Activated CD4-positive, alpha-beta memory T cell treated with anti-CD3 and anti-CD28 coated beads, Interleukin-2, amount 10 ng/mL, durations not matched to agents 7 days and 5 days (primary cell): Measurements from ENCODE around the gene DCLK1. TPM values are rescaled to one million over a fixed set of nuclear protein-coding genes. Genes with fewer than 3 reads are reported as not detected.

ENCODE experiments used
- CTCF ChIA-PET: fragments of 350-600 bp; sonication (Branson Sonifier 250); formaldehyde crosslinking; loops from one replicate; lab custom pipeline; 2021; ENCODE audit warnings: antibody characterized with exemption, inconsistent platforms; lab: Charles Lee
- POLR2A ChIA-PET: fragments of 350-600 bp; sonication (Branson Sonifier 250); formaldehyde crosslinking; loops from one replicate; lab custom pipeline; 2021; ENCODE audit warnings: antibody characterized with exemption; lab: Charles Lee
- DNase-seq: peaks from one replicate; pipeline ENCODE4 v3.0.0-alpha.2; 2020
- H3K27ac Mint-ChIP-seq: one replicate; pipeline ENCODE4 v1.8.0; 2021; ENCODE audit warnings: mild to moderate bottlenecking, mixed read lengths
- H3K27me3 Mint-ChIP-seq: one replicate; pipeline ENCODE4 v1.8.0; 2021; ENCODE audit warnings: mixed read lengths
- H3K36me3 Mint-ChIP-seq: one replicate; pipeline ENCODE4 v1.8.0; 2021; ENCODE audit warnings: low read depth, mixed read lengths
- H3K4me1 Mint-ChIP-seq: one replicate; pipeline ENCODE4 v1.8.0; 2021; ENCODE audit warnings: mixed read lengths
- H3K4me3 Mint-ChIP-seq: one replicate; pipeline ENCODE4 v1.8.0; 2021; ENCODE audit warnings: mild to moderate bottlenecking, mixed read lengths
- H3K9me3 Mint-ChIP-seq: one replicate; pipeline ENCODE4 v1.8.0; 2021; ENCODE audit warnings: mixed read lengths
- total RNA-seq, 2 experiments: library from RNA; stranded (reverse); gene quantifications; one replicate each; pipeline ENCODE4 v1.2.3, GENCODE V29; 2021

Gene DCLK1
- total RNA-seq, 2 experiments from 2014 or later = not detected

DNA sequence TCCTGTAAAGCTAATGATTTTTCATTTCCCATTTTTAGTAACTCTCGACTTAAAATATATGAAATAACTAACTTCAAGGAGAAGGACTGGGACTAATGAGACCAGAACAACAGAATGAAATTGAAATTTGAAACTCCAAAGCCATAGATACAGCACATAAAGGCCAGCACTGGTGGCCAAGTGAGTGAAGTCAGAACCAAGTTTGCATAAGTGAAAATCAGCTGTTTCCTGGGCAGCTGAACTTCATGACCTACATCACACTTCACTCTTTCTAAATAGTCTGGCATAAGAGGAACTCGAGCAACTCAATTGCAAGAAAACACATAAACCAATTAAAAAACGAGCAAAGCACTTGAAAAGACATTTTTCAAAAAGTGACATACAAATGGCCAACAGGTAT lies 84.5 kb downstream of the DCLK1 start:
- POLR2A ChIA-PET = no interaction called here
- Mint-ChIP-seq H3K27me3 (no peaks in the 10 kb centered on the region), H3K4me1 (no peaks in the 10 kb centered on the region), H3K9me3 (no peaks in the 10 kb centered on the region), H3K36me3 (no peaks in the 10 kb centered on the region), H3K4me3 (no peak overlapping the region), H3K27ac (no peak overlapping the region)
- no peak for DNase-seq
- CTCF ChIA-PET = no interaction called here

DNA sequence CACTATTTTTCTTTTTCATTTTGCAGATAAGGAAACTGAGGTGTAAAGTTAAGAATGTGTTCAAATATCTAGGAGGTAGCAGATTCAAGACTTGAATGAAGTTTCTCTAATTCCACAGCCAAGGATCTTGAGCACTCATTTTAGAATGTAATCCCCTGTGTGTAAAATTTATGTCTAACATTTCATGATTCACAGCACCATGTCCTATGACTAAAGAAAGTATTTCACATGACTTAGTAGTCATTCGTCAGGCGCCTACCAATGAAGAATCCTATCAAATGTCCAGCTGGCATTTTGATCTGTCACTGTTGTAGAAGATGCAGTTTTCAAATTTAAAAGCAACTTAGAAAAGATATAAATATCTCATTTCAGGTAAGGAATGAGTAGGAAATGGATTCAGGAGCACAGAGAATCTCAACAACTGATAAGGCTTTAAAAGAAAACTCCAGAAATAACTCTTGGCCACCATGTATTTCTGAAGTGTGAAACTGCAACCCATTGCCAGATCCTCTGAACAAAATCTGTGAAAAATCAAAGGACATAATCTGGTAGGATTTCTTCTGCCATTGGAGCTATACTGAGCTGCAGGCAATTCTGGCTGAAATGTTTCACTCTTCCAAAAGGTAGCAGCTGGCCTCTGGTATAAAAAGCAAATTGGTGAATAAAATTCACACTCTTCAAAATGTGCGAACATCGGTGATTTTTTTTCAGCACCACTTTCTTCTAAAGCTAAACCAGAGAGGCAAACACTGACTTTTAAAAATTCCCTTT lies 92.2 kb downstream of the DCLK1 start:
- Mint-ChIP-seq H3K27me3 (no peaks in the 10 kb centered on the region), H3K36me3 (no peaks in the 10 kb centered on the region), H3K4me3 (no peak overlapping the region), H3K27ac (no peak overlapping the region), H3K9me3 (peaks cover 4% of the 10 kb centered on the region), H3K4me1 (no peaks in the 10 kb centered on the region)
- DNase-seq = no peak
- ChIA-PET POLR2A (no interaction called here), CTCF (no interaction called here)

DNA sequence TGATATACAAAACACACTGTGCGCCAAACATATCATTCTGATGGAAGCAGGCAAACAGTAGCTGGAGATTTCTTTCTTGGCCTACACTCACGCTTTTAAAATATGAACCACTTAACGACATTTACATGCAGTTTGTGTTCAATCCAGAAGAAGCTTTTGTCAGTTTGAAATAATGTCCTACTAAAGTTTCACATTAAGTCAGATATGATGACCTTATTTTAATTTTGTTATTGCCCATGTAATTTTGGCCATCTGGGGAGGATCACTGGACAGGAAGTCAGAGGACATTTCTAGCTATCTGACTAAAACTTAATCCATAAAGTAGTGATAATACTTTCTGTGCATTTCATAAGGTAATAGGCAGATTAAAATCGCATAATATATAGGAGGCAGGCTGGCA lies 98.1 kb downstream of the DCLK1 start:
- no peak for DNase-seq
- H3K27ac Mint-ChIP-seq = no peak overlapping the region
- no peak overlapping the region for H3K4me3 Mint-ChIP-seq
- H3K4me1 Mint-ChIP-seq = no peaks in the 10 kb centered on the region
- H3K36me3 Mint-ChIP-seq = no peaks in the 10 kb centered on the region
- ChIA-PET CTCF (no interaction called here), POLR2A (no interaction called here)
- H3K27me3 Mint-ChIP-seq = no peaks in the 10 kb centered on the region
- peaks cover 10% of the 10 kb centered on the region for H3K9me3 Mint-ChIP-seq

GRCh38 chr13:36031490-36031889 lies 99.7 kb downstream of the DCLK1 start:
- H3K4me1 Mint-ChIP-seq = no peaks in the 10 kb centered on the region
- no peak overlapping the region for H3K4me3 Mint-ChIP-seq
- peaks cover 6% of the 10 kb centered on the region for H3K9me3 Mint-ChIP-seq
- no peaks in the 10 kb centered on the region for H3K27me3 Mint-ChIP-seq
- CTCF ChIA-PET = no interaction called here
- DNase-seq = no peak
- no peak overlapping the region for H3K27ac Mint-ChIP-seq
- H3K36me3 Mint-ChIP-seq = no peaks in the 10 kb centered on the region
- POLR2A ChIA-PET = no interaction called here

DNA sequence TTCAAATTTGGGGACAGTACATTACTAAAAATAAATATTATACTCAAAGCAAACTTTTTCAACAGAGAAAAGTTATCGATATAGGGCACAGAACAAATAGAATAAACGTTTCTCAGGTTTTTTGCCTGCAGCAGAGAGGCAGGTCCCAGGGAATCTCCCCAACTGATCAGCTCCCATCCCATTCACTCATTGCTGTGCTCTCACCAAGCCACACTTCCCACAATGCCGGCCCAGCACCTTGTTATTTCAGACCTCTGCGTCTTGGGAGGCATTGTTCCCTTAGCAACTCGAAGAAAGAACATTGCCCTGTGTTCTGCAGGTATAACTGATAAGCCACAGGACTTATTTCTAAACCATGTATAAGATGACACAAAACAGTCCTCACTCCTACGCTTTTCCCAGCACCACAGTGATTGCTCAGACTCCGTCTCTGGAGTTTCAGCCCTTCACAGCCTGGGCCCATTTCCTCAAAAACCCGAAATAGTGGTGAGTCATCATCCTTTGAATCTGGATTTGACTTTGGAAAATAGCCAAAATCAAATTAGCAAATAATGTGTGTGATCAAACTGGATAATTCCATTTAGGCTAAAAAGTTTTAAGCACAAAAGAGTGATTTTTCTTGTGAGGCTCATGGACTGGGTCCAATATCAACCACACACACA lies 100.4 kb downstream of the DCLK1 start:
- DNase-seq = no peak
- Mint-ChIP-seq H3K4me3 (no peak overlapping the region), H3K27ac (no peak overlapping the region), H3K9me3 (peaks cover 6% of the 10 kb centered on the region), H3K36me3 (no peaks in the 10 kb centered on the region), H3K4me1 (no peaks in the 10 kb centered on the region), H3K27me3 (no peaks in the 10 kb centered on the region)
- ChIA-PET CTCF (no interaction called here), POLR2A (no interaction called here)

- Mint-ChIP-seq H3K9me3 (peaks cover 6% of the 10 kb centered on the region), H3K27ac (no peak overlapping the region), H3K4me3 (no peak overlapping the region), H3K4me1 (no peaks in the 10 kb centered on the region), H3K36me3 (no peaks in the 10 kb centered on the region), H3K27me3 (no peaks in the 10 kb centered on the region)
- DNase-seq = no peak
- ChIA-PET CTCF (no interaction called here), POLR2A (no interaction called here)
Observed at GRCh38 chr13:36029166-36029565, 102.0 kb downstream of the DCLK1 start.

DNA sequence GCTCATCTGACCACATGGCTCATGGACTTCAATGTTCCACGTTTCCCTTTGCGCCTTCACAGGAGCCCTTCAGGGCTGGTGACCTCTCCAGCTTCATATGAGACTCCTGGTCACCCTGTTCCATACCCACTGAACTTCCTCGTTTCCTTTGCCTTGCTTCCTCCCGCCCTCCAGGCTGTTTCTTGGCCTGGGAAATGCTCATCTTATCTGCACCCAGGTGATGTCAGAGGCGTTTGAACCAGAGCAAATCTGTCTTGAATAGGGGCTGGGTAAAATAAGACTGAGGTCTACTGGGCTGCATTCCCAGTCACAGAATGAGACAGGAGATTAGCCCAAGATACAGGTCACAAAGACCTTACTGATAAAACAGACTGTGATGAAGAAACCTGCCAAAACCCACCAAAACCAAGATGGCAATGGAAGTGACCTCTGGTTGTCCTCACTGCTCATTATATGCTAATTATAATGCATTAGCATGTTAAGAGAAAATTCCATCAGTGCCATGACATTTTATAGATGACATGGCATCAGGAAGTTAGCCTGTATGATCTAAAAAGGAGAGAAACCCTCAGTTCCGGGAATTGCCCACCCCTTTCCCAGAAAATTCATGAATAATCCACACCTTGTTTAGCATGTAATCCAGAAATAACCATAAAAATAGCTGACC lies 102.7 kb downstream of the DCLK1 start:
- Mint-ChIP-seq H3K27ac (no peak overlapping the region), H3K4me3 (no peak overlapping the region), H3K27me3 (no peaks in the 10 kb centered on the region), H3K4me1 (no peaks in the 10 kb centered on the region), H3K9me3 (peaks cover 6% of the 10 kb centered on the region), H3K36me3 (no peaks in the 10 kb centered on the region)
- CTCF ChIA-PET = no interaction called here
- POLR2A ChIA-PET = interaction anchor here (0.8 kb wide), 1 partner anchor 242 kb away, joined by 3 read pairs; no protein-coding TSS in a partner anchor
- no peak for DNase-seq

GRCh38 chr13:36026531-36026930 lies 104.7 kb downstream of the DCLK1 start:
- Mint-ChIP-seq H3K27ac (no peak overlapping the region), H3K4me1 (no peaks in the 10 kb centered on the region), H3K36me3 (no peaks in the 10 kb centered on the region), H3K27me3 (no peaks in the 10 kb centered on the region), H3K9me3 (peaks cover 3% of the 10 kb centered on the region), H3K4me3 (no peak overlapping the region)
- POLR2A ChIA-PET = no interaction called here
- CTCF ChIA-PET = no interaction called here
- DNase-seq = no peak

- POLR2A ChIA-PET = no interaction called here
- H3K36me3 Mint-ChIP-seq = no peaks in the 10 kb centered on the region
- CTCF ChIA-PET = interaction anchor here (0.6 kb wide), 1 partner anchor 366 kb away, joined by 3 read pairs; no protein-coding TSS in a partner anchor
- no peak overlapping the region for H3K27ac Mint-ChIP-seq
- H3K9me3 Mint-ChIP-seq = peaks cover 12% of the 10 kb centered on the region
- no peaks in the 10 kb centered on the region for H3K4me1 Mint-ChIP-seq
- no peaks in the 10 kb centered on the region for H3K27me3 Mint-ChIP-seq
- no peak overlapping the region for H3K4me3 Mint-ChIP-seq
- no peak for DNase-seq
Observed at GRCh38 chr13:36014763-36015162, 116.4 kb downstream of the DCLK1 start.

DNA sequence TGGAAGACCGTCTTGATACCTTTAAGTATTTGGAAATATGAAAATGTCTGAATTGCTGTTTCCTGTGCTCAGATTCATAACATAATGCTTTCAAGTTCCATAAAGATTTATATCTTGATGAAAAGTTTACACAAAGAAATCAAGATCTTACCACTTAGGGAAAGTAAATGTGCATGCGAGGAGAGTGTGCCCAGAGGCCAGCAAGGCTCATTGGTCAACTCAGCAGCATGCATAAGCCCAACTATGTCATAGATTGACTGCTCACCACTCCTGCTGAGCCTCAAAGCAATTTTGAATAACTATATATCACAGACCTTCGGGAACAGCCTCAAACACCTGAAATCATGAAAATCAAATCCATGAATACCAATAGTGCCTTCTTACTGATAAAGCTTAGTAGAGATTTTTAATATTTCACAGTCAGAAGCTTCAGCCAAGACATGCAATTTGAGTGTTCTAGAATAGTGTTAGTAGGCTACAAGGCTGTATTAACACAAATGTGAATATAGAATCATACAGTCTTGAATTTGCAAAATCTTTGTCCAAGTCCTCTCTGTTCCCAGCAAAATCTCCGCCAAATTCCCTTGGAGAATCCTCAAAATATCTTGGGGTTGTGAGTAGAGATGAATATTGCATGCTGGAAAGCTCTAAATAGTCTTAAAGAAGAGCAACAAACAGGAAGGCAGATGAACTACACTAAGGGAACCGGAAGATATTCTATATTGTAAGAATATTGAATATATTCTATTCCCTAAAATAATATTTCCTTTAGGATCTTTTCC lies 124.1 kb downstream of the DCLK1 start:
- H3K4me3 Mint-ChIP-seq = no peak overlapping the region
- CTCF ChIA-PET = no interaction called here
- no peak for DNase-seq
- H3K27ac Mint-ChIP-seq = no peak overlapping the region
- POLR2A ChIA-PET = no interaction called here
- no peaks in the 10 kb centered on the region for H3K36me3 Mint-ChIP-seq
- H3K9me3 Mint-ChIP-seq = no peaks in the 10 kb centered on the region
- no peaks in the 10 kb centered on the region for H3K4me1 Mint-ChIP-seq
- no peaks in the 10 kb centered on the region for H3K27me3 Mint-ChIP-seq

GRCh38 chr13:36006347-36006746 lies 124.8 kb downstream of the DCLK1 start:
- Mint-ChIP-seq H3K4me3 (no peak overlapping the region), H3K27ac (no peak overlapping the region), H3K4me1 (no peaks in the 10 kb centered on the region), H3K27me3 (no peaks in the 10 kb centered on the region), H3K9me3 (no peaks in the 10 kb centered on the region), H3K36me3 (no peaks in the 10 kb centered on the region)
- no peak for DNase-seq
- POLR2A ChIA-PET = no interaction called here
- CTCF ChIA-PET = no interaction called here

DNA sequence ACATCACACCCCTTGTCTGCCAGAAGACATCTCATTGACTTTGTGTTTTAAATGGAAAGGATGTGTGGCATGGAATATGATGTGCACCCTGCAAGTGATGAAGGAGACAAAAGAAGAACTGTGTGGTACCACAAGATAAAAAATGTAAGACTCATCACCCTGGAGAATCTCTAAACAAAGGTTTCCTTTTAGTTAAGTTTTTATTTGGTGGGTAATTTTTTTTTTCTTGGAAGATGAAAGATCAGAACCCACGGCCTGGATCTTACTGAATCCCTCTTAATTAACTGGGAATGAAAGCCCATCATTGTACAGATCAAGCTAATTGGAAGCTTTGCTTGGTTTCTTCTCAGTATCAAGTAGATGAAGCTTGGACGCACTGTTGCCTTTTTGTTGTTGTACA lies 129.6 kb downstream of the DCLK1 start:
- Mint-ChIP-seq H3K27me3 (no peaks in the 10 kb centered on the region), H3K27ac (no peak overlapping the region), H3K9me3 (no peaks in the 10 kb centered on the region), H3K4me1 (no peaks in the 10 kb centered on the region), H3K4me3 (no peak overlapping the region), H3K36me3 (no peaks in the 10 kb centered on the region)
- CTCF ChIA-PET = no interaction called here
- POLR2A ChIA-PET = no interaction called here
- no peak for DNase-seq

- H3K9me3 Mint-ChIP-seq = no peaks in the 10 kb centered on the region
- no peak overlapping the region for H3K4me3 Mint-ChIP-seq
- CTCF ChIA-PET = no interaction called here
- no peaks in the 10 kb centered on the region for H3K36me3 Mint-ChIP-seq
- no peak for DNase-seq
- POLR2A ChIA-PET = no interaction called here
- no peak overlapping the region for H3K27ac Mint-ChIP-seq
- H3K27me3 Mint-ChIP-seq = no peaks in the 10 kb centered on the region
- no peaks in the 10 kb centered on the region for H3K4me1 Mint-ChIP-seq
Observed at GRCh38 chr13:36000028-36000427, 131.2 kb downstream of the DCLK1 start.
